GM23248 (cell line): ENCODE measurements around the gene CEBPA.

Experiments used
- EZH2 ChIP-seq: fragments of 200-600 bp; sonication (generic); IDR thresholded peaks from 2 replicates; pipeline ENCODE4 v1.6.1; 2018; ENCODE audit warnings: antibody characterized with exemption, mild to moderate bottlenecking; ENCODE audit not compliant: insufficient read depth, poor library complexity, severe bottlenecking
- EZH2phosphoT487 ChIP-seq: fragments of 200-600 bp; sonication (generic); IDR thresholded peaks from 2 replicates; pipeline ENCODE4 v1.6.1; 2018; ENCODE audit warnings: antibody characterized with exemption, moderate library complexity, mild to moderate bottlenecking, low read depth; ENCODE audit not compliant: insufficient read depth

GRCh38 chr19:33300009-33300893, 2.1 kb downstream of the CEBPA start:
- peak; percentile 39 for TF ChIP-seq EZH2
- TF ChIP-seq EZH2phosphoT487 = no peak
